ENCODE results near the gene KAT8. TPM values are rescaled to one million over a fixed set of nuclear protein-coding genes. Genes with fewer than 3 reads are reported as not detected.
"Not testable (repeated sequence)": the region's sequence is repeated elsewhere in the genome, so short reads cannot be mapped to it uniquely, and the experiment has no call there.

The KAT8 gene
- polyA plus RNA-seq, 1 experiment: 31.9 TPM

- ChIA-PET CTCF (interaction anchor here (1.0 kb wide), 1 partner anchor 19 kb away, joined by 4 read pairs; no protein-coding TSS in a partner anchor), POLR2A (interaction anchor here (0.6 kb wide), 1 partner anchor 299 kb away, joined by 3 read pairs; no protein-coding TSS in a partner anchor)
- Histone ChIP-seq H3K27me3 (ENCODE audit: control insufficient read depth, insufficient read depth, low read length) (no peaks in the 10 kb centered on the region), H3K4me3 (ENCODE audit: low read depth, low read length) (no peak overlapping the region), H3K36me3 (ENCODE audit: control insufficient read depth, insufficient read depth, low read length) (no peaks in the 10 kb centered on the region)
- peak; percentile 4 for DNase-seq (ENCODE audit: low read depth)
- no peak for TF ChIP-seq CTCF (IDR thresholded peaks at IDR 0.05; ENCODE audit: insufficient read depth, low read depth, low read length)
Observed at GRCh38 chr16:31138621-31139578, 21.4 kb downstream of the KAT8 start.

- CTCF ChIA-PET: interaction anchor here (1.2 kb wide), 1 partner anchor 187 kb away, joined by 3 read pairs; no protein-coding TSS in a partner anchor
- not testable (repeated sequence) for DNase-seq (ENCODE audit: low read depth); H3K4me3 ChIP-seq (ENCODE audit: low read depth, low read length); H3K36me3 ChIP-seq (ENCODE audit: control insufficient read depth, insufficient read depth, low read length); H3K27me3 ChIP-seq (ENCODE audit: control insufficient read depth, insufficient read depth, low read length)
- POLR2A ChIA-PET: interaction anchor here (1.9 to 2.1 kb wide), 2 partner anchors 23 to 39 kb away, joined by 19 to 20 read pairs; partner anchors contain the start of genes FUS and KAT8
Observed at GRCh38 chr16:31141071-31141469, 23.6 kb downstream of the KAT8 start.

GRCh38 chr16:31141489-31142108 is 24.1 kb downstream of the KAT8 start:
- ChIA-PET POLR2A (interaction anchor here (0.6 to 2.1 kb wide), 7 partner anchors 15 to 571 kb away, joined by 3 to 20 read pairs (median 12); partner anchors contain the start of genes FUS, HSD3B7 and KAT8), CTCF (interaction anchor here (0.6 to 2.9 kb wide), 36 partner anchors 8 to 319 kb away, joined by 3 to 33 read pairs (median 5); partner anchors contain the start of genes BCKDK, COX6A2, FUS and HSD3B7)
- DNase-seq (ENCODE audit: low read depth): no peak

GRCh38 chr16:31142109-31143010 is 24.9 kb downstream of the KAT8 start:
- H3K27me3 ChIP-seq (ENCODE audit: control insufficient read depth, insufficient read depth, low read length): peaks cover 9% of the 10 kb centered on the region
- H3K4me3 ChIP-seq (ENCODE audit: low read depth, low read length): peak overlapping the region; percentile 35
- TF ChIP-seq CTCF (IDR thresholded peaks at IDR 0.05; ENCODE audit: insufficient read depth, low read depth, low read length): peak; percentile 96
- H3K36me3 ChIP-seq (ENCODE audit: control insufficient read depth, insufficient read depth, low read length): no peaks in the 10 kb centered on the region
- ChIA-PET POLR2A (interaction anchor here (0.6 to 2.1 kb wide), 8 partner anchors 14 to 570 kb away, joined by 3 to 20 read pairs (median 10); partner anchors contain the start of genes FUS, HSD3B7 and KAT8), CTCF (interaction anchor here (0.6 to 2.9 kb wide), 40 partner anchors 9 to 318 kb away, joined by 3 to 33 read pairs (median 5); partner anchors contain the start of genes BCKDK, COX6A2, FUS and HSD3B7)
- peak; percentile 90 for DNase-seq (ENCODE audit: low read depth)

More at GRCh38 chr16:31141489-31142108, 24.1 kb downstream of the KAT8 start:
- Histone ChIP-seq H3K4me3 (ENCODE audit: low read depth, low read length) (peak overlapping the region; percentile 13), H3K36me3 (ENCODE audit: control insufficient read depth, insufficient read depth, low read length) (no peaks in the 10 kb centered on the region), H3K27me3 (ENCODE audit: control insufficient read depth, insufficient read depth, low read length) (peaks cover 5% of the 10 kb centered on the region; the same call in 1 of the 2 replicates)
- no peak for TF ChIP-seq CTCF (IDR thresholded peaks at IDR 0.05; ENCODE audit: insufficient read depth, low read depth, low read length)
